HG02840 (cell line): ENCODE measurements around the gene GATB.

Source experiments
- ATAC-seq: cut with Tn5 transposase; IDR thresholded peaks from one replicate; pipeline ENCODE4 v1.9.1; 2021; ENCODE audit warnings: mild to moderate bottlenecking, moderate library complexity, moderate number of reproducible peaks; ENCODE audit not compliant: unreplicated experiment, low FRiP score

Gene GATB

GRCh38 chr4:151624626-151625565, 135.9 kb downstream of the GATB start:
- no peak for ATAC-seq
